SKM-1 (cell line): ENCODE measurements around the gene TEAD3.

ENCODE experiments used
- DNase-seq: peaks from one replicate; lab custom pipeline; 2025; ENCODE audit not compliant: unreplicated experiment; lab: John Stamatoyannopoulos, UW

Gene TEAD3

DNA sequence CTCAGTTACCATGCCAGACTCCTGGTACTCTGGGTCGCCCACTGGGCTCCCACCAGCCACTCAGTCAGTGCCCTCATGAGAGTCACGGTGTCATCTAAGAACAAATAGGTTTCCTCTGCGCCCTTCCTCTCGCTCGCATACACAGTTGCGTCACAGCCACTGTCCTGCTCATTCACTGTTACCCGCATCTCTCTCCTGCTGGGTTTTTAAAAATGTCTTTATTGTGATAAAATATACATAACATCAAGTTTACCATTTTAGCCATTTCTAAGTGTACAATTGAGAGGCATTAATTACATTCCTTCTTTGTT is 4.0 kb downstream of the TEAD3 start:
- DNase-seq = no peak

DNA sequence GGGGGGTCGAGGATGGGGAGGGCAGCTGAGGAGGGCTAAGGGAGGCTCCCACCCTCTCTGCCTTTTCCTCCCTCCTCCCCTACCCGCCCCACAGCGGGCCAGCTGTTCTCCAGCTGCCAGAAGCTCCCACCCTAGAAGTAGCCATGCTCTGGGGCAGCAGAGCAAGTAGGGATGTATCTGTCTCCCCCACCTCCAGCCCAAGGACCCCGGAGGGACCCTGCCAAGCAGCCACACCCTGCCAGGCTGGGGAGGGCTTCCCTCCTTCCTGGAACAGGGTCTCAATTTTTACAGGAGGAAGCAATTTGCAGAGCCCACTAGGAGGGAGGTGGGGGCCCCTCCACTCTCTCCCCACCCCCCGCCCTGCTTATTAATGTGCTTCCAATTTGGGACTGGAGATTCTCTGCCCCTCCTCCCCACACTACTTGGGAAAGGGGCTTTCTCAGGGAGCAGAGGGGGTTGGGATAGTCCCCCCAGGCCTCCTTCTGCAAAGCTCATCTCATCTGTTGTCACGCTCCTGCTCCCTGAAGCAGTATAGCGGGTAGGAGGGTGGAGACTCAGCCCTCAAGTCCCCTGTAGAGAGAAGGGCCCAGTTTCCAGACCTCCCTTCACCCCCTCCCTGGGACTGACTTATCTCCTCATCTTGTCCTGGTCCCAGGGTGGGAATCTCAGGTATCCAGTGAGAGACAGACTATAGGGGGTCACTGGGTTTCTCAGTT is 4.5 kb downstream of the TEAD3 start:
- DNase-seq = no peak

DNA sequence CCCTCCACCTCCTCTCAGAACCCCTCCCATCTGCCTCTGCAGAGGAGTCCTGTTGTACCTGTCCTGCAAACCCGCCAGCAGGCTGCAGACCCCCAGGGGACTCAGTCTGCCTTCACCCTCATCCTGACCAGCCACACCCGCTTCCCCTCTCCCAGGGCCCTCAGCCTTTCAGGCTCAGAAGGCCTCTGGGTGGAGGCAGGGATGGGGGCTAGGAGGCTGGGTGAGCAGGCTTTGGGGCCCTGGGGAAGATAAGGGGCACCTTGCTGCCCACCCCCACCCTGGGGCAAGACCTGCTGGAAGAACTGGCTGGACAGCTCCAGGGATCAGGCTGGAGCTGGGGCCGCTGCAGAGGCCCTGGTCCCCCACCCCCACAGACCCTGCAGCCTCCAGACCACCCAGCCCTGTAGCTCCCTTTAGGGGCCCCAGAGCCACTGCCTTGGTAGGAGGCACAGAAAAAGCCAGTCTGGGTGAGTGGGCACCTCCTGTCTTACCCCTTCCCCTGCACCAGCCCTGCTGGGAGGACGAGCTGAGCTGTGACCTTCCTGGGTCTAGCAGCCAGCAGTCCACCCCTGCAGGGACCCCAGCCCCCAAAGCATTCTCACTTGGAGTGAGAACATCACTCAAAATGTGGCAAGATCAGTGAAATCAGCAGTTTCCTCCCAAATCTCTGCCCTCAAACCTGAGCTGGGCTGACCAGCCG is 5.2 kb downstream of the TEAD3 start:
- DNase-seq = no peak

DNA sequence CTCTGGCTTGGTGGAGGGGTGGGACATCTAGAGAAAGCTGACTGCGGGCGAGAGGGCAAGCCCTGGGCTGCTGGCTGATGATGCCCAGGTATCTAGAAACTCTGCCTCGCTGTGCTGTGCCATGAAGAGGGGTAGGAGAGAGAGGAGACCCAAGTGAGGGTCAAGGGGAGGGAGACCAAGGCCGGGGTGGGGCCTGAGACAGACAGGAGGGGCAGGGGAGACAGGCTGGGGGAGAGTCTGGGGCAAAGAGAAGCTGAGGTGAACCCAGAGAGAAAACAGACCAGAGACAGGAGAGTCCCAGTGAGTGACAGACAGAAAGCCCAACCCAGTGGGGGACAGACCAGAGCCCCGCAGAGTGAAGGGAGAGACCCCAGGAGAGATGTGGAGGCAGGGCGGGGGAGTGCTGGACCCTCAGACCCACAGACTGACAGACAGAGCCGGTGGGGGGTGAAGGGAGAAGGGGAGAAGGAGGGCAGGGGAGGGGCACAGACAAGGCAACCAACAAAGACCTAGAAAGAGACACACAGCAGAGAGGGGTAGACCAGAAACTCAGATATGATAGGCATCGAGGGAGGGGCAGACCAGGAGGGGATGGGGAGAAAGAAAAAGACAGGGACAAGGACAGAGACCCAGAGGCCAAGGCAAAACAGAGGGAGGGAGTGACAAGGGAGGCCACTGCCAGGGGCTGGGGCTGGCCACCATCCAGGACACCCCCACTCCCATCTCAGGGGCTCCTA is 5.9 kb downstream of the TEAD3 start:
- no peak for DNase-seq

DNA sequence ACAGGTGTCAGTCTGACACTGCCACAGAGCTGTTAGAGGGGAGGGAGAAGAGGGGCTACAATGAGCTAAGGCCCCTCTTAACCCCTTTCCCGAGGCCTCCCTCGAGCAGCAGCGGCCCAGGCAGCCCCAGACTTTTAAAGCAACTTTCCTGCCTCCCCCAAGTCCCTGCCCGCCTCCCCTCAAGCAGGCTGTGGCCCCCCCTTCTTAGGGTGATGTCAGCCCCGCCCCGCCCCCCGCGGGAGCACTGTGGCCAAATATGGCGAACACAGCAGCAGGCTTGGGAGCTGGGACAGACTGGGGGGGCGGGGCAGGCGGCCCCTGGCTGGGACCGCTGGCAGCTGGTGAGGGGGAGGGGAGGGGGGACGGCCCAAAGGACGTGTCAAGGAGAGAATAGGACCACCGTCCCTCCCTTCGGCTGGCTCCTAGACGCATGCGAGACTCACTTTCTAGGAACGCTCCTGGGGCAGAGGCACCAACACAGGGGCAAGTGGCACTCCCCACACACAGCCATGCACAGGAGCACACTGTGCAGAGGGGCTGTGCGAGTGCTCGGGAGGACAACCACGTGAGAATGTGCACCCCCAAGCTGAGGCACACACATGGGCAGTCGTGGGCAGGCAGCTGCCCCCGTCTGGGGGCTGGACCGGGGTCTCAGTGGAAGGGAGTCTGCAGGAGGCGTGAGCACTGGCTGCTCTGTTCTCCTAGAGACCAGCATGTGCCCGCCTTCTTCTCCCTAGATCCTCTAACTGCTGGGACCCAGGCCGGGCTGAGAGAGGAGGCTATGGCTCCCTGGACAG is 6.7 kb downstream of the TEAD3 start:
- no peak for DNase-seq

DNA sequence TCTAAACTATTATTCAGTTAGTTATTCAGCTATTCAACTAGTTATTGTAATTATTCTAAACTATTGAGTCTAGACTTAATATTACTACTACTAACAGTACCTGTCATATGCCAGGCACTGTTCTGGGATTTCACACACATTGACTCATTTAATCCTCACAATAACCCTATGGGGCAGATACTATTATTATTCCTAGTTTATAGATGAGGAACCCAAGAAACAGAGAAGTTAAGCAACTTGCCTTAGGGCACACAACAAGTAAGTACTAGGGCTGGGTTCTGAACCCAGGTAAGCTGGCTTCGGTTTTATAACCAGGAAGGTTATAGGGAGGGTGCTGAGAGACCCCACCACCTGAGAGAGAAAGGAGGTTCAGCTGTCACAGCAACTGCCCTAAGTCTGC is 7.8 kb downstream of the TEAD3 start:
- DNase-seq = peak; percentile 99

DNA sequence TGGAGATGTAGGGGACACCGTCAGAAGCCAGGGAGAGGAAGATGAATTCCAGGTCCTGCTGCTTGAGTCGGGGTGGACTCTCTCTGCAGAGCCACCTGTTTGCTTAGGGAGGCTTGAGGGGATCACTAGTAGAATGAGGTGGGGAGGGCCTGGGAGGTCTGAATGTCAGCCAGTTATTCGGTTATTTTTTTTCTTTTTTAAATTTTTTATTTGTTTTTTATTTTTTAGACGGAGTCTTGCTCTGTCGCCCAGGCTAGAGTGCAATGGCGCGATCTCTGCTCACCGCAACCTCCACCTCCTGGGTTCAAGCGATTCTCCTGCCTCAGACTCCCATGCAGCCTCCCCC is 8.4 kb downstream of the TEAD3 start:
- no peak for DNase-seq

DNA sequence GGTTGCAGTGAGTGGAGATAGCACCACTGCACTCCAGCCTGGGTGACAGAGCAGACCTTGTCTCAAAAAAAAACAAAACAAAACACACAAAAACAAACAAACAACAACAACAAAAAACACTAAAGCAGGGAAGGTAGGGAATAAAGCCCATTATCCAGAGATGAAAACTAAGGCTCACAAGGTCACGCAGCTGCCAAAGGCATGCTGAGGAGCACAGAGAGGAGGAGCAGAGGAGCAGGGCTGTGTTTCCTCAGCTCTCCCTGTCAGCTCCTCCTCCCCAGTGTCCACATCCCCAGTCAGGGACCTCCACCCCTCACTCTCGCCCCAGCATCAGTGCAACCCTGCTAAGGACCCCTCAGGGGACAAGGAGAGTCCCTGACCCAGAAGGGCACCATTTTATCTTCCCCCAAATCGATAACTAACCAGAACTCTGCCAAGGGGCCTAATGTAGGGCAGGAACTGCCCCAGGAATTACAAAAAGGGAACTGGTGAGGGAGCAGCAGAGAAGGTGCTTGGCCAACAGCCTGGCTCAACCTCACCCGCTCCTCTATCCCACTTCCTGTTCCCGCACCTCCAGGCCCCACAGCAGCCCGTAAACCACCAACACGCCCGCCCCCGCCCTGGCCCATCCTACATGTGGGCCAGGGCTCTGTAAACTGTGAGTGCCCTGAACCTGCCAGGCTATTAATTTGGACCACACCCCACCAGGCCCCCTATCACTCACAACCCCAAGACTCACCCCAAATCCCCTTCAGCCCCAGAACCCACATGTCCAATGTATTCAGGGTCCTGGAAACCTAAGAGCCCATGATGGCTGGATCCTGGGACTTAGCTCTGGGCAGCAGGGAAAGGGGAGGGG is 9.0 kb downstream of the TEAD3 start:
- DNase-seq = peak; percentile 88

DNA sequence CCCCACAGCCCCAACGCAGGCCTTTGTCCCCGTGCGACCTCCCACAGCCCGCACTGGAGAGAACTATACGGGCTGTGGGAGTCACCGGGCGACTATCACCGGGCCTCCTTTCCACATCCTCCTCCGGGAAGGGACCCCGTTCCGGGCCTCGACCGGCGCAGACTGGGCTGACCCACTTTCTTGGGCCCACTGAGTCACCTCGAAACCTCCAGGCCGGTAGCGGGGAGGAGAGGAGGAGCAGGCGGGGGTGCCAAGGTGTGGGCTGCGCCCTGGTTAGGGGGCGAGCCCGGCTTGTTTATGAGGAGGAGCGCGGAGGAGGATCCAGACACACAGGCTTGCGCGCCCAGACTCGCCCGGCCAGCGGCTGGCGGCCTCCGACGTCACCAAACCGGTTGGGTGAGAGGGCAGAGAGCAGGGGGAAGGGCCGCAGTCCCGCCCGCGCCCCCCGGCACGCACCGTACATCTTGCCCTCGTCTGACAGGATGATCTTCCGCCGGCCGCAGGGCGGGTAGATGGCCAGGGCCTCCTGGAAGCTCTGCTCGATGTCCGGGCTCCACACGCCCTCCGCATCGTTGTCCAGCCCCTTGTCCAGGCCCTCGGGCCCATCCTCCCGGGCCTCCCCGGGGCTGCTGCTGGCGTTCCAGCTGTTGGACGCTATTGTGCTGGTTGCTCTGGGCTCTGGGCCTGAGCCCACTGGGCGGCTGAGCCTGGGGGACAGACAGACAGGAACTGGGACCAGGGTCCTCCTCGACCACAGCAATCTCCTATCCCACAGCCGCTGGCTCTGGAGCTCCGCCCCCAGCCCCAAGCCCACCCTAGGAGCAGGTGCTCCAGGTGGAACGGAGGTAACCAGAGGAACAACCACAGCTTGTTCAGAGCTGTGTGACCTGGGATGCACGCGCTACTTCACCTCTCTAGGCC is 10.6 kb downstream of the TEAD3 start:
- DNase-seq = no peak

DNA sequence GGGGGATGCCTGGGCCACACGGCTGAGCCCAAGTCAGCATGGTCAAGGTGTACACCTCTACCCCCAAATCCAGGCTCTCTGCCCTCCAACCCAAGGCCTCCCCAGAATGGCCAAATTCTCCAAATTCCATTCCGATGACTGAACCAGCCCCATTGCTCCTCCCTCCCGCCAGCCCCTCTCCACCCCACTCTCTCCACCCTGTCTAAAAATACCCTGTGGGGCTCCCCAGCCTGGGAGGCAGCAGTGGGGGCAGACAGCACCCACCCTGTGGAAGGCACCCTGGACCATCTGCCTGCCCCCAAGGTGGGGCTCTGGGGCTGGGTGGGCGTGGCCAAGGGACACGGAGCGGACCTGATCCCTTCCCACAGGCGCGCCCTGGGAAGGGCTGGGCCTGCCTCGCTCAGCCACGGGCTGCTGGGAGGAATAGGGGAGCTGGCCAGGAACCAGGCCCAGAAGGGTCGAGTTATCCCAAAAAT is 11.4 kb downstream of the TEAD3 start:
- no peak for DNase-seq

DNA sequence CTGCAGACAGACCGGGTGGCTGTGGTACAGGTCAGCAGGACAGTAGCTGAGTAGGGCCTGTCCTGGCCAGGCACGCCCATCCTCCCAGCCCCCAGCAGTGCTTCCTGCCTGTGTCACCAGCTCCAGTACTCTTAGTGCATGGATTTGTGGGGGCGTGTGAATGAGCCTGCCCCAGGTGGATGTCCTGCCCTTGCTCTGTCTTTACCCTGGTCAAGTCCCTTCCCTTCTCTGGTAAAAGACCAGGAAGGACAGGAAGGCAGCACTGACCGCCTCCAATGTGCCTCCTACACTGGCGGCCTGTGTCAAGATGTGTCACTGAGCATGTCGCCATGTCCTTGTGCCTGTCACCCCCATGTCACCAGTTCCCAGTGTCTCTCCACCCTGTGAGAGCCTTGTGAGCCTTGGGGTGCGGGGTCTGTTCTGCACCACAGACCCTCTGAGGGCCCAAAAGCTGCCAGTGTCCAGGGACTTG is 11.9 kb downstream of the TEAD3 start:
- DNase-seq = no peak

DNA sequence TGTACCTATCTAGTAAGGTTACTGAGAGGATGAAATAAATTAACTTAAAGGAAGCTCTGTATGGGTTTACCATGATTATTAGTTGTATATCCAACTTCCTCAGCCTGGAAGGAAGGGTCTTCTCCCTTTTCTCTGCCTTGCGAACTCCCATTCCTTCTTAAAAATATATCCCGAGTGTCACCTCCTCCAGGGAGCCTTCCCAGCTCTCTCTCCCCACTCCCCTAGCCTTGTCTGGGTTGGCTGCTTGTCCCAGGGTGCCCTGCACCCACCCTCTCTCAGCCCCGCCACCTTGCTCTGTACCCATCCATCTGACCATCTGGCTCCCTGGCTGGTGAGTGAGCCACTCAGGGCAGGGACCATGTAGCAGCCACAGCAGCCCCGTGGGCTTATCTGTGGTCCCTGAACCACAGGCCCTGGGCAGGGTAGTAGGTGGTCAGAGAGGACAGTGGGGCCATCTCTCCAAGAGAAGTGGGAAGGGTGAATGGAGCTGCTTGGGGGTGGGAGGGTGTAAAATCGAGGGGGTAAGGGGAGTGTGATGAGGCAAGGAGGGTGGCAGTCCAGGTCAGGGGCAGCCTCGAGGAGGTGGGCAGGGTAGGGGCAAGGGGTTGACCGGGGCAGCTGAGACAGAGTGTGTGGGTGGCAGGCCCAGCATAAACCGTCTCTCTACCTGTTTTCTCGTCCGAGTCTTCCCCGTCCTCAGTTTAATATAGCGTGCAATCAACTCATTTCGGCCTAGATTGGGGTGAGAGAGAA is 12.8 kb downstream of the TEAD3 start:
- no peak for DNase-seq

DNA sequence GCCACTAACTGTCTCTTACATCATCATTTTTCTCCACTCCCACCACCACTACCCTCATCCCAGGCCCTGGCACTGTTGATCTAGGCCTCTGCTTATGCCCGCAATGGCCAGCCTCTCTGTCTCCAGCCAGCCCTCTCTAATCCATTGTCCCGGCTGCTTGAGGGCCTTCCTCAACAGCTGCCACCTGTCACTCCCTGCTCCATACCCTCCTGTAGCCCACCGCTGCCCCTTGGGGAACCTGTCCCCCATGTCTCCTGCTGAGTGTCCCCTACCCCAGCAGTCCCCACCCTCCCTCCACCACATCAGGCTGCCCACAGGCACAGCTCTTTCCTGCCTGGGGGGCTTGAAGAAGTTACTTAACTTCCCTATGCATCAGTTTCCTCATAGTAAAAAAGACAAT is 13.4 kb downstream of the TEAD3 start:
- no peak for DNase-seq

DNA sequence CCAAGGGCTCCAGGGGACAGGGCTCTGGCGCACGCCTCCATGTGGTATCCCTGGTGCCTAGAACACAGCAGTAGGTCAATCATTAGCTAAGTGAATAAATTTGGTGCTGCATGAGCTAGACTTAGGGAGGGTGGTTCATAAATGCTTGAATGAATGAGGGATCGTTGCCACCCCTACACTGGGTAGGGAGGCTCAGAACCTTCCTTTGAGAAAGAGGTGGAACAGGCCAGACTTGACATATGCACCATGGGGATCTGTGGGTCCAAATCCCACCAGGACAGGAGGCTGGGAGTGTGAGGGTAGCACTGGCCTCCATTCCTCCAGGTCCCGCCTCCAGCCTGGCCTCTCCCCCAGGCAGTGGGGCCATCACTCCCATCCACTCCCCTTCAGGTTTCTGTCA is 13.8 kb downstream of the TEAD3 start:
- DNase-seq = no peak

DNA sequence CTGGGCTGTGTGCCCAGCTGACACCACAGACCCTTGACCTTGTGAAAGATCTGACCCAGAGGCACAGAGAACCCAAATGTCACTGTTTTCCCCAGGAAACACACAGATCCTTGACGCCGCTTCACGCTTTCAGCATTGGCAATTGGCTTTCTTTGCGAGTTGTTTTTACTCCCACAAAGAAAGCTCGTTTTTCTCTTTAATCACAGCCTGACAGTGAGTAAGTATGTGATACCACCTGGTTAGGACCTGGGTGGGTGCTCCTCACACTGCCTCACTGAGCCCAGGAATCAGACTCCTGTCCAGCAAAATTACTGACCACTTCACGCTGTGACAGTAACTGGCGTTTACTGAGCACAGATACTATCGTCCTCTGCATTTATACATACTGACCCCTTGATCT is 15.7 kb downstream of the TEAD3 start:
- no peak for DNase-seq

DNA sequence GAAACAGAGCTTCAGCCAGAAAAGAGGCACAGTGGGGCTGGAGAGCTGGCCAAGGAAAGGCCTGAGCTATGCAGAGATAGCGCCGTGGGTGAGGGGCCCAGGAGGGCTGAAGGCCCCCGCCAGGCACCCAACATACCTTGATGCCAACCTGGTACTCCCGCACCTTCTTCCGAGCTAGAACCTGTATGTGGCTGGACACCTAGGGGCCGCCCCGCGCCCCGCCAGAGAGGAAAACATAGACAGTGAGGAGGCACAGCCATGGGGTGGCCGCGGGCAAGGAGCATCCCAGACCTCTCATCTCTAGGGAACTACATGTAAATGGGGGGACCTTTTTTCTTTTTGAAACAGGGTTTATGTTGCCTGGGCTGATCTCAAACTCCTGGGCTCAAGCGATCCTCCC is 16.7 kb downstream of the TEAD3 start:
- no peak for DNase-seq

DNA sequence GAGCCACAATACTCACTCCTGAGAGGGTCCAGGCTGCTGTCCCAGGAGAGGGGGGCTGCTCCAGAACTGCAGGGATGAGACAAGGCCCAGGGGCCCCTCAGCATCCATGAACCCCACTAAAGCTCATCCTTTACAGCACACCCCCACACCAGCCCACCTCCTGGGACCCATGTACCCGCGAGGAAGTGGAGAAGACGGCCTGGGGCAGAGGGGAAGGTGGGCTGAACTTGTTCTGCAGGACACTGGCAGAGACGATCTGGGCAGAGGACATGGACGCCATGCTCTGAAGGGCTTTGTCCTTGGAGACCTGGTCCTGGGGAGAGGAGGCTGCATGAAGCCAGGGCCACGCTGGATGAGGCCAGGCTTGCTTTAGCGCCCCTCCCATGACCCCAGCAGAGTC is 18.6 kb downstream of the TEAD3 start:
- DNase-seq = no peak

DNA sequence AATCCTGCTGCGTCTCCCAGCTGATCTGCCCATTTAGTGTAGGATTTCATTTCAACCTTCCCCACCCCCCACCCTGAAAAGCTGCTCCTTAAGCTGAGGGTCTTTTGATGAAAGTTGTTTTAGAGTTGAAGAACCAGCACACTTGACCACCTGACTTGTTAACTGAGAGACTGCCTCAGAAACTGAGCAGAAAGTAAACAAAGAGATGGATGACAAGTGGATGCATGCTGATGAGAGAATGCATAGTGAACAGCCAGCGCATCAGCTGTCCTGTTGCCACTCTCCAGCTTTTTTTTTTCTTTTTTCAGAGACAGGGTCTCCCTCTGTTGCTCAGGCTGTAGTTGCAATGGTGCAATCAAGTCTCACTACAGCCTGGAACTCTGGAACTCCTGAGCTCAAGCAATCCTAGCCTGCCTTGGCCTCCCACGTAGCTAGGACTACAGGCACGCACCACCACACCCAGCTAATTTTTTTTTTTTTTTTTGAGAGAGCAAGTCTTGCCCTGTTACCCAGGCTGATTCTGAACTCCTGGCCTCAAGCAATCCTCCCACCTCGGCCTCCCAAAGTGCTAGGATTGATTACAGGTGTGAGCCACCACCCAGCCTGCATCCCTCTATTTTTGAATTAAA is 19.2 kb downstream of the TEAD3 start:
- DNase-seq = no peak
